ENCODE measurements around the gene NEMP2.

GRCh38 chr2:190501702-190502407 lies 32.7 kb downstream of the NEMP2 start:
- TF ChIP-seq REST (IDR thresholded peaks at IDR 0.05; ENCODE audit: low read depth) (no peak), EP300 (IDR thresholded peaks at IDR 0.05; ENCODE audit: borderline replicate concordance) (no peak), MAX (IDR thresholded peaks at IDR 0.05) (no peak), NFIC (IDR thresholded peaks at IDR 0.05) (no peak), TAF1 (IDR thresholded peaks at IDR 0.05; ENCODE audit: low read depth) (no peak), FOXM1 (IDR thresholded peaks at IDR 0.05; ENCODE audit: borderline replicate concordance, low read depth) (no peak), YY1 (IDR thresholded peaks at IDR 0.05; ENCODE audit: low read depth) (no peak), USF1 (IDR thresholded peaks at IDR 0.05) (no peak), RAD21 (IDR thresholded peaks at IDR 0.05; ENCODE audit: low read depth) (no peak), CEBPB (IDR thresholded peaks at IDR 0.05) (no peak), TCF12 (IDR thresholded peaks at IDR 0.05; ENCODE audit: low read depth) (no peak), CREB1 (IDR thresholded peaks at IDR 0.05; ENCODE audit: low read depth) (no peak), TEAD4 (IDR thresholded peaks at IDR 0.05) (no peak), ZBTB7A (IDR thresholded peaks at IDR 0.05; ENCODE audit: low read depth) (no peak)
